ENCODE measurements around the gene VASP. TPM values are rescaled to one million over a fixed set of nuclear protein-coding genes. Genes with fewer than 3 reads are reported as not detected.
A peak's percentile ranks its signal among the peaks of the same experiment; 100 is the strongest.

Gene VASP
- total RNA-seq, 2 experiments from 2014 or later = 223 to 308 TPM

- Mint-ChIP-seq H3K4me3 (no peak overlapping the region), H3K27ac (no peak overlapping the region), H3K27me3 (peaks cover 22% of the 10 kb centered on the region), H3K4me1 (peaks cover 36% of the 10 kb centered on the region), H3K9me3 (ENCODE audit: low read depth) (no peaks in the 10 kb centered on the region), H3K36me3 (no peaks in the 10 kb centered on the region)
- CTCF ChIA-PET = interaction anchor here (0.6 to 8.0 kb wide), 8 partner anchors 8 to 149 kb away, joined by 3 to 108 read pairs (median 10); no protein-coding TSS in a partner anchor
- no peak for ATAC-seq
- no peak for DNase-seq
These were observed 12.9 kb upstream of the VASP start for GRCh38 chr19:45494261-45494916.

GRCh38 chr19:45495178-45495577 lies 12.1 kb upstream of the VASP start:
- peak overlapping the region; percentile 42 for H3K4me3 Mint-ChIP-seq
- ATAC-seq = no peak
- H3K27ac Mint-ChIP-seq = no peak overlapping the region
- H3K4me1 Mint-ChIP-seq = peaks cover 40% of the 10 kb centered on the region
- no peaks in the 10 kb centered on the region for H3K36me3 Mint-ChIP-seq
- CTCF ChIA-PET = interaction anchor here (1.2 to 8.0 kb wide), 8 partner anchors 9 to 182 kb away, joined by 3 to 108 read pairs (median 14); partner anchors contain the start of gene VASP
- H3K27me3 Mint-ChIP-seq = peaks cover 25% of the 10 kb centered on the region
- no peaks in the 10 kb centered on the region for H3K9me3 Mint-ChIP-seq (ENCODE audit: low read depth)
- DNase-seq = no peak

- Mint-ChIP-seq H3K4me1 (peaks cover 40% of the 10 kb centered on the region), H3K36me3 (no peaks in the 10 kb centered on the region), H3K4me3 (peak overlapping the region; percentile 29), H3K9me3 (ENCODE audit: low read depth) (no peaks in the 10 kb centered on the region), H3K27me3 (peaks cover 25% of the 10 kb centered on the region), H3K27ac (no peak overlapping the region)
- DNase-seq (peak; percentile 72), ATAC-seq (peak; percentile 25)
- CTCF ChIA-PET = interaction anchor here (0.6 to 8.0 kb wide), 12 partner anchors 10 to 1771 kb away, joined by 3 to 108 read pairs (median 4); partner anchors contain the start of genes FOSB and VASP
These were observed 10.8 kb upstream of the VASP start for GRCh38 chr19:45496349-45496953.

GRCh38 chr19:45497791-45498190 lies 9.5 kb upstream of the VASP start:
- no peak for DNase-seq
- H3K9me3 Mint-ChIP-seq (ENCODE audit: low read depth) = no peaks in the 10 kb centered on the region
- peaks cover 25% of the 10 kb centered on the region for H3K27me3 Mint-ChIP-seq
- no peak for ATAC-seq
- H3K27ac Mint-ChIP-seq = no peak overlapping the region
- CTCF ChIA-PET = interaction anchor here (0.6 to 8.0 kb wide), 8 partner anchors 8 to 145 kb away, joined by 3 to 108 read pairs (median 10); no protein-coding TSS in a partner anchor
- peak overlapping the region; percentile 64 for H3K4me3 Mint-ChIP-seq
- peaks cover 42% of the 10 kb centered on the region for H3K4me1 Mint-ChIP-seq
- H3K36me3 Mint-ChIP-seq = no peaks in the 10 kb centered on the region

- DNase-seq (peak; percentile 83), ATAC-seq (peak; percentile 73)
- CTCF ChIA-PET = interaction anchor here (0.6 to 8.0 kb wide), 14 partner anchors 9 to 1213 kb away, joined by 3 to 108 read pairs (median 6); partner anchors contain the start of gene GIPR
- Mint-ChIP-seq H3K9me3 (ENCODE audit: low read depth) (no peaks in the 10 kb centered on the region), H3K27me3 (peaks cover 22% of the 10 kb centered on the region), H3K4me1 (peaks cover 36% of the 10 kb centered on the region), H3K4me3 (peak within 1 kb of the TSS; percentile 75), H3K27ac (peak within 1 kb of the TSS; percentile 74), H3K36me3 (no peaks in the 10 kb centered on the region)
These were observed 8.7 kb upstream of the VASP start, which contains the start of gene PPM1N for GRCh38 chr19:45498411-45499195. Gene PPM1N (plus strand): TSS chr19:45498443. CDS start chr19:45498473, 30 bp downstream.

- Mint-ChIP-seq H3K27ac (peak overlapping the region; percentile 40), H3K27me3 (peaks cover 18% of the 10 kb centered on the region), H3K9me3 (ENCODE audit: low read depth) (no peaks in the 10 kb centered on the region), H3K36me3 (no peaks in the 10 kb centered on the region), H3K4me1 (peaks cover 36% of the 10 kb centered on the region), H3K4me3 (peak overlapping the region; percentile 50)
- ATAC-seq = peak; percentile 42
- peak; percentile 89 for DNase-seq
- CTCF ChIA-PET = interaction anchor here (0.6 to 8.0 kb wide), 14 partner anchors 8 to 1212 kb away, joined by 3 to 108 read pairs (median 4); partner anchors contain the start of gene GIPR
These were observed 7.8 kb upstream of the VASP start for GRCh38 chr19:45499196-45500180.

GRCh38 chr19:45500918-45501729 lies 6.2 kb upstream of the VASP start:
- Mint-ChIP-seq H3K36me3 (no peaks in the 10 kb centered on the region), H3K4me1 (peaks cover 39% of the 10 kb centered on the region), H3K27me3 (peaks cover 5% of the 10 kb centered on the region), H3K9me3 (ENCODE audit: low read depth) (no peaks in the 10 kb centered on the region), H3K4me3 (no peak overlapping the region), H3K27ac (no peak overlapping the region)
- ATAC-seq (no peak), DNase-seq (no peak)
- CTCF ChIA-PET = interaction anchor here (1.3 to 8.0 kb wide), 2 partner anchors 13 to 15 kb away, joined by 5 to 108 read pairs; no protein-coding TSS in a partner anchor

- ATAC-seq = no peak
- Mint-ChIP-seq H3K27ac (no peak overlapping the region), H3K4me3 (no peak overlapping the region), H3K27me3 (peaks cover 4% of the 10 kb centered on the region), H3K36me3 (no peaks in the 10 kb centered on the region), H3K4me1 (peaks cover 40% of the 10 kb centered on the region), H3K9me3 (ENCODE audit: low read depth) (no peaks in the 10 kb centered on the region)
- no peak for DNase-seq
- CTCF ChIA-PET = interaction anchor here (1.3 to 8.0 kb wide), 2 partner anchors 12 to 15 kb away, joined by 5 to 108 read pairs; no protein-coding TSS in a partner anchor
These were observed 5.6 kb upstream of the VASP start for GRCh38 chr19:45501730-45502014.

- H3K27ac Mint-ChIP-seq = no peak overlapping the region
- H3K27me3 Mint-ChIP-seq = peaks cover 4% of the 10 kb centered on the region
- H3K4me3 Mint-ChIP-seq = no peak overlapping the region
- H3K4me1 Mint-ChIP-seq = peaks cover 38% of the 10 kb centered on the region
- H3K9me3 Mint-ChIP-seq (ENCODE audit: low read depth) = no peaks in the 10 kb centered on the region
- DNase-seq (no peak), ATAC-seq (no peak)
- CTCF ChIA-PET = interaction anchor here (1.3 to 4.1 kb wide), 2 partner anchors 12 to 56 kb away, joined by 5 to 17 read pairs; no protein-coding TSS in a partner anchor
- no peaks in the 10 kb centered on the region for H3K36me3 Mint-ChIP-seq
These were observed 5.2 kb upstream of the VASP start for GRCh38 chr19:45502111-45502510.

- Mint-ChIP-seq H3K27ac (no peak overlapping the region), H3K27me3 (peaks cover 4% of the 10 kb centered on the region), H3K4me3 (no peak overlapping the region), H3K4me1 (peaks cover 26% of the 10 kb centered on the region), H3K9me3 (ENCODE audit: low read depth) (no peaks in the 10 kb centered on the region), H3K36me3 (peaks cover under 1% of the 10 kb centered on the region)
- ATAC-seq (no peak), DNase-seq (no peak)
- CTCF ChIA-PET = interaction anchor here (2.5 to 4.1 kb wide), 4 partner anchors 19 to 138 kb away, joined by 10 to 24 read pairs (median 19); no protein-coding TSS in a partner anchor
These were observed 3.4 kb upstream of the VASP start for GRCh38 chr19:45503909-45504308.

- H3K9me3 Mint-ChIP-seq (ENCODE audit: low read depth) = no peaks in the 10 kb centered on the region
- peak overlapping the region; percentile 84 for H3K27ac Mint-ChIP-seq
- no peak for ATAC-seq
- peaks cover 11% of the 10 kb centered on the region for H3K36me3 Mint-ChIP-seq
- no peak for DNase-seq
- peak overlapping the region; percentile 75 for H3K4me3 Mint-ChIP-seq
- CTCF ChIA-PET = interaction anchor here (1.2 to 4.1 kb wide), 9 partner anchors 9 to 137 kb away, joined by 3 to 24 read pairs (median 6); partner anchors contain the start of gene RTN2
- H3K4me1 Mint-ChIP-seq = peaks cover 29% of the 10 kb centered on the region
- H3K27me3 Mint-ChIP-seq = no peaks in the 10 kb centered on the region
These were observed 1.9 kb upstream of the VASP start for GRCh38 chr19:45505151-45505995.

All from activated CD8-positive, alpha-beta memory T cell treated with anti-CD3 and anti-CD28 coated beads, Interleukin-2, amount 10 ng/mL, durations not matched to agents 7 days and 5 days (primary cell).